MM.1S (cell line): ENCODE data around the gene FHIT.

Experiments
- CTCF ChIP-seq: fragments of 300-600 bp; sonication (generic); IDR thresholded peaks from 2 replicates; pipeline ENCODE4 v1.5.1; 2016; ENCODE audit warnings: antibody characterized with exemption, low read length, mixed read lengths
- EZH2 ChIP-seq: fragments of 300-600 bp; sonication (generic); optimal IDR thresholded peaks from 2 replicates; pipeline ENCODE3; 2017; ENCODE audit warnings: low read depth, mild to moderate bottlenecking, antibody characterized with exemption, low read length, mixed read lengths
- EZH2phosphoT487 ChIP-seq: fragments of 300-600 bp; sonication (generic); IDR thresholded peaks from 2 replicates; pipeline ENCODE4 v1.6.1; 2018; ENCODE audit warnings: antibody characterized with exemption, low read length

DNA sequence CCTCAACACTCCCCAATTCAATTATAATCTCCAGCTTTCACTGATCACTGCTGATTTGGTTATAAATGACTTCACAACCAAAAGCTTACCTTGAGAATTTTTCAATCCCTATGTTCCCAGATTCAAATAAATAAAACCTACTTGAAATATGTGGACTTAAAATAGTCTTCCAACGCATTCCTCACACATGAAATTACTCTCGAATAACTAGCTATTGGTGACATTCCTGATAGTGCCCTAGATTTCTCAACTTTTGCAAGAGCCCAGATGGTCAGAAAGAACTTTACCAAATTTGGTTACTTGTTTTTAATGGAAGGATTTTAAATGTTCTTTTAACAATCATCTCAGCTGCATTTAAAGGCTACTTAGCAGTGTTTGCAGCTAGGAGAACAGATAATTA lies 605.5 kb downstream of the FHIT start:
- TF ChIP-seq CTCF, result no peak
- no peak for TF ChIP-seq EZH2phosphoT487
- no peak for TF ChIP-seq EZH2
